Stimulated activated CD4-positive, alpha-beta T cell treated with anti-CD3 and anti-CD28 coated beads, TNF-alpha, amount 100 ng/mL, for 48 hours (primary cell): Measurements from ENCODE around the gene ACVRL1.

Experiments used
- DNase-seq, 3 donors: peaks; one replicate each; pipeline ENCODE4 v3.0.0-alpha.2; 2020; ENCODE audit warnings: low read depth in 3 of 3

The ACVRL1 gene

DNA sequence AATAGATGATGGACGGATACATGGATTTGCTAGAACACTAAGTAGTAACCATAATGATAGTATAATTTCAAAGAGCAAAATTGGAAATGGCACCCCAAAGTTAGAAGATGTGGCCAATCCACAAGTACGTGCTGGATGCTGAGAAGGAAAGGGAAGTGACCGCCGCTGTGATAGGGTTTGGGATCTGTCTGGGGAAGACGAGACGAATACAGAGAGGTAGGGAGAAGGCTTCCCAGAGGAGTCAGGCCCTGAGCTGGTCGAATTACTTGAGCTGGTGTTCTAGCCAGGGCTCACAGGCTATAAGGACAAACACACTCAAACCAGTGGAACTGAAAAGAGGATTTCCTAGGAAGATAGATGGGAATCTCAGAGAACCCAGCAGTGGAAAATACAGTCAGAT, 34.8 kb downstream of the ACVRL1 start:
- no peak for DNase-seq

DNA sequence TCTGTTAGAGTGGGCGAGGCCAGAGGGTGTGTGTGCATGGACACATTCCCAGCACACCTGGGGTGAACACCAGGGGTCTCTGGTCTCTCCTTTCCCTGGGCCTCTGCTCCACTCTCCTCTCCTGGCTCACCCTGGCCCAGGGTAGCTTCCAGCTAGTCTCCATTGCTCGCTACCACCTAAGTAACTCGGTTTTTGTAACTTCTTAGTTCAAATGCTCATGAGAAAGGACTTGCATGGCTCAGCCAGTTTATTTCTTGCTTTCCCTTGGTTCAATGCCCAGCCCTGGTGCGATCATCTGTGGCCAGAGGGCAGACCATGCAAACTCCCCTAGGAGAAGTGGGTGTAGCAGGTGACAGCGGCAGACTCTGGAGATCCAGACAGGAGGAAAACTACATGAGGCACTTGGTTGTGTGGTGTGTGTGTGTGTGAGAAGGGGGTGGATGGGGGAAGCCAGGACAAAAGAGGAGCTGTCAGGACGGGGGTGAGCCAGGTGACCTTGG, 35.2 kb downstream of the ACVRL1 start:
- no peak for DNase-seq

- DNase-seq: no peak
Measured at GRCh38 chr12:51943346-51943745, 36.0 kb downstream of the ACVRL1 start.

DNA sequence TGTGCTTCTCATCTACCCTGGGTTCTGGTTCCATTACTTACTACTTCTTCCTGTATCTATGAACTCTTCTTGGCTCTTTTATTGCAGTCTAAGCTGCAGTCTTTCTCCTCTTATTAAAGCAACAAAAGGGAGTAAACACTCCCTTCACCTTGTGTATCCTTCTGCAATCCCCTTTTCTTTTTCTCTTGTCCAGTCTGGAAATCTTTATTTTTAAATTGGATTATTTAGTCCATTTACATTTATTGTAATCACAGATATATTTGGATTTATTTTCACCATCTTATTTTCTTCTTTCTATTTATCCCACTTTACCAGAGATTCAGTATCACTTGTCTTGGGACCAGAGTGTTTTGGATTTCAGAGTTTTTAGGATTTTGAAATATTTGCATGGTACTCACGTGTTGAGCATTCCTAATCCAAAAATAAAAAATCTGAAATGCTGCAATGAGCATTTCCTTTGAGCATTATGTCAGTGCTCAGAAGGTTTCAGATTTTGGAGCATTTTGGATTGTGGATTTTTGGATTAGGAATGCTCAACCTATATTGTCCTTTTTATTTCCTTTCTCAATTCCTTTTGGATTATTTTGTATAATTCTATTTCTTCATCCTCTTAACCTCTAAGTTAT, 37.4 kb downstream of the ACVRL1 start:
- DNase-seq: no peak

- no peak for DNase-seq
Measured at GRCh38 chr12:51947246-51947996, 40.1 kb downstream of the ACVRL1 start.

- no peak for DNase-seq
Measured at GRCh38 chr12:51948066-51948465, 40.8 kb downstream of the ACVRL1 start.

DNA sequence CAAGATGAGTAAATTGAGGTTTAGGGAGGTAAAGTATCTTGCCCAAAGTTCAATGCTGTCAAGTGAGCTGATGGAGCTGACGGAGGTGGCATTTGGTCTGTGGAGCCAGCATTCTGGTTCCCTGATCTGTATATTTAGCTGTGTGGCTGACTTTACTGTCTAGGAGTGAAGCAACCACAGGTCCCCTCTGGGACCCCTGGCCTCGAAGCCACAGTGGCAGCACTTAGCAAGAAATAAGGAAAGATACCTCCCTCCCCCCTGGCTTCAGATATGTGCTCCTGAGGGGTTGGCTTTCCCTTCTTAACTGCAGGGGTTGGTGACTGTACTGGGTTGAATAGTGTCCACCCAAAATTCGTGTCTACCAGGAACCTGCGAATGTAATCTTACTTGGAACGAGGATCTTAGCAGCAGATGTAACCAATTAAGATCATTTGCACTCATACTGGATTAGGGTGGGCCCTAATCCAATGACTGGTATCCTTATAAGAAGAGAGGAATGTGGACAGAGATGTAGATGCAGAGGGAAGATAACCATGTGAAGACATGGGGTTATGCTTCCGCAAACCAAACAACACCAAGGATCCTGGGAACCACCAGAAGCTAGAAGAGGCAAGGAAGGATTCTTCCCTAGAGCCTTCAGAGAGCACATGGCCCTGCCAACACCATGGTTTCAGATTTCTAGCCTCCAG, 42.2 kb downstream of the ACVRL1 start:
- DNase-seq: no peak

DNA sequence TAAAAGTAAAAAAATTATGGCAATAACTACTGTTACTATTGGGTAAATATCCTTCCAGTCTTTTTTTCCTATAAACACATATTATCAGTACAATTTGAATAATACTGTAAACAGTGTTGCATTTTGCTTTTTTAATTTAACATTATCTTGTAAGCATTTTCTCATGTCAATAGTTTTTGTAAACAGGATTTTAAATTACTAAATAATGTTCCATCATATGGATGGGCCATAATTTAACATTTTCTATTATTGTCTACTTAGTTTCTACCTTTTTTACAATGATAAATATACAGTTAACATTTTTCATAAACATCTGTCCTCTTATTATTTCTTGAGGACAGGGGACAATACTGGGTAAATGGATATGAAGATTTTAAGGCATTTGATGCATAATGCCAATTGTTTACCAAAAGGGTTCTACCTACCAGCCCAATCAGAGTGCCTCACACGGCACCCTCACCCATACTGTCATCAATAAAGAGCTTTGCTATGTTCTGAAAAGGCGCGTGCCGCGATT, 43.4 kb downstream of the ACVRL1 start:
- DNase-seq: no peak

- peak; percentile 79 to 86 (median 85) for DNase-seq
Measured at GRCh38 chr12:51951199-51951842, 44.0 kb downstream of the ACVRL1 start, which contains the start of gene ACVR1B. Gene ACVR1B, plus strand, starts transcription at chr12:51951699. Its CDS starts 45 bp downstream, at chr12:51951744.

- DNase-seq: no peak
Measured at GRCh38 chr12:51951843-51952722, 44.8 kb downstream of the ACVRL1 start.

- no peak for DNase-seq
Measured at GRCh38 chr12:51953089-51953488, 45.8 kb downstream of the ACVRL1 start.

GRCh38 chr12:51953864-51954263, 46.6 kb downstream of the ACVRL1 start:
- DNase-seq: no peak

DNA sequence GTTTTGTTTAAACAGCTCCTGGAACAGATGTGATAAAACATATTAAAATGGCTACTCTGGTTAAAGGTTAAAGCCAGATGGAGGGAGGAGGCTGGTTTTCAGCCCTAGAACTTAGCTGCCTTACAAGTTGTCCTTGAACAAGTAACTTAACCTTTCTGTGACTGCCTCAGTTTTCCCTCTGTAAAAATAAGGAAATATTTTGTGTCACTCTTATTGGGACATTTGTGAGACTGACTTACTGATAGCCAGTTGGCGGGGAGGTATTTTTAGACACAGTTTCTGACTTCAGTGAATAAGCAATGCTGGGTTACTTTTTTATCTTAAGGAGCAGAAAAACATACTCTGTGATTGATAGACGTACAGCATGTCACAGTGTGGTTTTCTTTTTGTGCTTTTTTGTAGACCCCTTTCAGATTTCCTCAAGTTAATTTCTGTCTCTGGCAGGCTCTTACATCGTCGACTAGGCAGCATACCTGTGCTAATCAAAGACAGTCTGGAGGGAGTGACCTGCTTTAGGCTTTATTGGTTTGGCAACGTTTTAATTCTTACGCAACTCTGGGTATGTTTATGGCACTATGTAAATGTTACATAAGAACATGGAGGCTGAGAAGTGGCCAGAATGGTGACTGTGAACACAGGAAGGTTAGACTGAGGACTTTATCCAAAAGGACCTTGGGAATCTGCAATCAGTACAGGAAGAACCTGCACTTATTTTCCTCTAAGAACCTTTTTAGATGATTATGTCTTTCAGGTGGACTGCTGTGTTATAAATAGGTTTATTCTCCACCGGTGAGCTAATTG, 47.5 kb downstream of the ACVRL1 start:
- DNase-seq: no peak

- no peak for DNase-seq
Measured at GRCh38 chr12:51955702-51956101, 48.4 kb downstream of the ACVRL1 start.

GRCh38 chr12:51958542-51958941, 51.2 kb downstream of the ACVRL1 start:
- DNase-seq: no peak

- no peak for DNase-seq
Measured at GRCh38 chr12:51959211-51959610, 51.9 kb downstream of the ACVRL1 start.

DNA sequence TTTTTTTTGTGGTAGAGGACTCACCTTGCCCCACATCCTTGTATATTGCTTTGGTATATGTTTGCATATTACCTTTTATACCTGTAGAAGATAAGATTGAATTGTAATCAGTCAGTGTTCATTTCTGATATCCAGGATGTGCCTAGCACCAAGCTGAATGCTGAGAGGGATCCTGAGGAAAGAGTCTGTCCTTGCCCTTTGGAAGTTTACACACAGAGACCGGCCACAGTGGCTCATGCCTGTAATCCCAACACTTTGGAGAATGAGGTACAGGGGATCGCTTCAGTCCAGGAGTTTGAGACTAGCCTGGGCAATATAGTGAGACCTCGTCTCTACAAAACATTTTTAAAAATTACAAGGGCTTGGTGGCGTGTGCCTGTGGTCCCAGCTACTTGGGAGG, 52.6 kb downstream of the ACVRL1 start:
- no peak for DNase-seq

GRCh38 chr12:51960488-51960887, 53.2 kb downstream of the ACVRL1 start:
- no peak for DNase-seq

DNA sequence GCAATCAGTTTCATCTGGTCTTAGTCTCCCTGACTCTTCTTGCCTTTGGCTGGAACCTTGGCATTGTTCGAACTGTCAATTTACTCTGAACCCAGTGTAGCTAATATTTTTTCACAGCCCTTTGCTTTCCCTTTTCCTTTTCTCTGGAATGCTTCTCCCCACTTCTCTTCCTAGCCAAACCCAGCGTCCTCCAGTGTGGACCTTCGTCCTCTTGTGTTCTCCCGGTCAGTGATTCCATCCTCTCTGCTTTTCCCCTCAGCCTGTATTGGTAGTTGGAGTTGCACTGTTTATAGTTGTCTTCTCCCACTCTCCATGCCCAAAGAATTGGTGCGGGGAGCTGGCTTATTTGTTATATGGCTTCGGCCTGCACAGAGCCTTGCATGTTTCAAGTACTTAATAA, 53.6 kb downstream of the ACVRL1 start:
- no peak for DNase-seq

DNA sequence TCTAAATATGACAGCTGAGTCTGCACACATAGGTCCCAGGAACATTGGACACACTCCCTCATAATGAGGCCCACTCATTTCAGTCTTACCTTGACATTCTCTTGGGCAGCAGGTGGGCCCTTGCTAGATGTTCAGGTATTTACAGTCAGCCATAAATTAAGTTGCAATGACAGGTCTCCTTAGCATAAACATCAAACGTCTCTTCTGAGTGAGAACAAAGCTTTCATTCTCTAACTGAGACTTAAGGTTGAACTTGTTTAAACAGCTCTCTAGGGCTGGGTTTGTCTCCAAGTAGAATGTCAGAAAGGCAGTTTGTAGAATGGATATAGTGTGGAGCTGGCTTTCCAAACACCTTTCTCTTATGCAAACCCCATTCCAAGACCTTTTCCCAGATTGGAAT, 54.5 kb downstream of the ACVRL1 start:
- no peak for DNase-seq
